ENCODE measurements around the gene CLPSL2. TPM values are rescaled to one million over a fixed set of nuclear protein-coding genes. Genes with fewer than 3 reads are reported as not detected.

CLPSL2 gene
- total and polyA plus RNA-seq, 2 donors (not counting 1 experiment from before 2014, with no cell fraction given), result not detected

- DNase-seq (no peak), ATAC-seq (ENCODE audit: low read depth) (no peak)
- no peaks in the 10 kb centered on the region for H4K20me1 ChIP-seq (ENCODE audit: control insufficient read depth, insufficient read depth, low read length, poor library complexity, severe bottlenecking)
- H3K27ac ChIP-seq (ENCODE audit: low read length in 2 of 2), result no peak overlapping the region
- POLR2A ChIA-PET, result no interaction called here
- no peaks in the 10 kb centered on the region for H3K36me3 ChIP-seq (replicated peaks in 1 of 2; ENCODE audit: control extremely low read depth in 1 of 2, control insufficient read depth in 1 of 2, extremely low read depth in 1 of 2, insufficient read depth in 2 of 2, low read length in 1 of 2)
- H3K4me1 Mint-ChIP-seq, result no peaks in the 10 kb centered on the region
- H3K27me3 Mint-ChIP-seq, result no peaks in the 10 kb centered on the region
- H3K27me3 ChIP-seq (replicated peaks in 1 of 4; ENCODE audit: control extremely low read depth in 1 of 4, control insufficient read depth in 3 of 4, insufficient read depth in 4 of 4, low read length in 3 of 4), result no peaks in the 10 kb centered on the region
- no peak overlapping the region for H3K4me3 ChIP-seq (ENCODE audit: control extremely low read depth in 1 of 5, extremely low read depth in 1 of 5, insufficient read depth in 1 of 5, low read depth in 2 of 5, low read length in 4 of 5)
- H3K4me2 ChIP-seq (replicated peaks; ENCODE audit: low read depth, low read length, poor library complexity, severe bottlenecking), result no peak overlapping the region
- TF ChIP-seq CTCF (IDR thresholded peaks at IDR 0.05), result no peak
- no peak for TF ChIP-seq EZH2 (IDR thresholded peaks at IDR 0.05; ENCODE audit: borderline replicate concordance, insufficient read depth, low read depth, low read length, poor library complexity, severe bottlenecking)
- CTCF ChIA-PET, result interaction anchor here (0.6 kb wide), 1 partner anchor 75 kb away, joined by 3 read pairs; no protein-coding TSS in a partner anchor
- H2AFZ ChIP-seq (ENCODE audit: insufficient read depth, low read depth, low read length, poor library complexity, severe bottlenecking), result no peak overlapping the region
- H3K9ac ChIP-seq (ENCODE audit: low read length), result no peak overlapping the region
- peaks cover 9% of the 10 kb centered on the region for H3K9me3 Mint-ChIP-seq (ENCODE audit: insufficient read depth)
- no peak overlapping the region for H3K4me3 Mint-ChIP-seq
- intact Hi-C loops (cut with micrococcal nuclease), result no loop called here
- no peaks in the 10 kb centered on the region for H3K79me2 ChIP-seq (ENCODE audit: control insufficient read depth, insufficient read depth, low read length)
- H3K9me3 ChIP-seq (ENCODE audit: control extremely low read depth in 1 of 3, control insufficient read depth in 2 of 3, insufficient read depth in 1 of 3, low read length in 2 of 3), result peaks cover 0 to 9% (median 7%) of the 10 kb centered on the region in 3 donors
- H3K27ac Mint-ChIP-seq, result no peak overlapping the region
- no peaks in the 10 kb centered on the region for H3K4me1 ChIP-seq (ENCODE audit: control insufficient read depth in 2 of 2, insufficient read depth in 2 of 2, low read length in 2 of 2)
- WGBS (ENCODE audit: insufficient coverage), result 89% methylated on average over 4 of the region's 4 CpGs
Measured at GRCh38 chr6:35751594-35751993, 24.8 kb upstream of the CLPSL2 start.

- no peaks in the 10 kb centered on the region for H4K20me1 ChIP-seq (ENCODE audit: control insufficient read depth, insufficient read depth, low read length, poor library complexity, severe bottlenecking)
- peaks cover 0 to 7% (median 6%) of the 10 kb centered on the region in 3 donors for H3K9me3 ChIP-seq (ENCODE audit: control extremely low read depth in 1 of 3, control insufficient read depth in 2 of 3, insufficient read depth in 1 of 3, low read length in 2 of 3)
- H3K9me3 Mint-ChIP-seq (ENCODE audit: insufficient read depth), result peaks cover 7% of the 10 kb centered on the region
- CTCF ChIA-PET, result interaction anchor here (0.7 kb wide), 1 partner anchor 172 kb away, joined by 3 read pairs; no protein-coding TSS in a partner anchor
- no peak for DNase-seq
- H2AFZ ChIP-seq (ENCODE audit: insufficient read depth, low read depth, low read length, poor library complexity, severe bottlenecking), result no peak overlapping the region
- H3K4me3 Mint-ChIP-seq, result no peak overlapping the region
- no peak for TF ChIP-seq EZH2 (IDR thresholded peaks at IDR 0.05; ENCODE audit: borderline replicate concordance, insufficient read depth, low read depth, low read length, poor library complexity, severe bottlenecking)
- no peak for TF ChIP-seq CTCF (IDR thresholded peaks at IDR 0.05)
- H3K4me2 ChIP-seq (replicated peaks; ENCODE audit: low read depth, low read length, poor library complexity, severe bottlenecking), result no peak overlapping the region
- H3K27ac Mint-ChIP-seq, result no peak overlapping the region
- no peaks in the 10 kb centered on the region for H3K27me3 ChIP-seq (replicated peaks in 1 of 4; ENCODE audit: control extremely low read depth in 1 of 4, control insufficient read depth in 3 of 4, insufficient read depth in 4 of 4, low read length in 3 of 4)
- no peak overlapping the region for H3K27ac ChIP-seq (ENCODE audit: low read length in 2 of 2)
- no peak overlapping the region for H3K4me3 ChIP-seq (ENCODE audit: control extremely low read depth in 1 of 5, extremely low read depth in 1 of 5, insufficient read depth in 1 of 5, low read depth in 2 of 5, low read length in 4 of 5)
- H3K27me3 Mint-ChIP-seq, result no peaks in the 10 kb centered on the region
- no peaks in the 10 kb centered on the region for H3K36me3 ChIP-seq (replicated peaks in 1 of 2; ENCODE audit: control extremely low read depth in 1 of 2, control insufficient read depth in 1 of 2, extremely low read depth in 1 of 2, insufficient read depth in 2 of 2, low read length in 1 of 2)
- peaks cover 0 to 2% of the 10 kb centered on the region in 2 donors for H3K4me1 ChIP-seq (ENCODE audit: control insufficient read depth in 2 of 2, insufficient read depth in 2 of 2, low read length in 2 of 2)
- no peak overlapping the region for H3K9ac ChIP-seq (ENCODE audit: low read length)
- H3K4me1 Mint-ChIP-seq, result peaks cover under 1% of the 10 kb centered on the region
- no peak for ATAC-seq (ENCODE audit: low read depth)
- POLR2A ChIA-PET, result no interaction called here
- 100% methylated on average over 3 of the region's 4 CpGs for WGBS (ENCODE audit: insufficient coverage)
- no peaks in the 10 kb centered on the region for H3K79me2 ChIP-seq (ENCODE audit: control insufficient read depth, insufficient read depth, low read length)
- intact Hi-C loops (cut with micrococcal nuclease), result no loop called here
Measured at GRCh38 chr6:35752330-35752729, 24.1 kb upstream of the CLPSL2 start.
